Subcutaneous abdominal adipose tissue (tissue), 5 donors: ENCODE measurements around the gene SCARF2.
A peak's percentile ranks its signal among the peaks of the same experiment; 100 is the strongest.

ENCODE experiments used
- H3K27ac ChIP-seq: one replicate; pipeline ENCODE4 v1.7.0; 2013; ENCODE audit warnings: low read depth, mild to moderate bottlenecking, inconsistent platforms, low read length, moderate library complexity
- H3K27me3 ChIP-seq, 5 donors: one replicate each; pipeline ENCODE4 v1.7.0; 2013; ENCODE audit warnings: low read length in 5 of 5, inconsistent platforms in 1 of 5; ENCODE audit not compliant: control insufficient read depth in 5 of 5, insufficient read depth in 4 of 5
- H3K36me3 ChIP-seq, 5 donors: one replicate each; pipeline ENCODE4 v1.7.0; 2013; ENCODE audit warnings: low read length in 5 of 5; ENCODE audit not compliant: control insufficient read depth in 5 of 5, insufficient read depth in 5 of 5
- H3K4me1 ChIP-seq, 5 donors: one replicate each; pipeline ENCODE4 v1.7.0; 2013; ENCODE audit warnings: low read length in 5 of 5, mild to moderate bottlenecking in 3 of 5, moderate library complexity in 1 of 5; ENCODE audit not compliant: control insufficient read depth in 5 of 5, insufficient read depth in 5 of 5
- H3K4me3 ChIP-seq, 5 donors: one replicate each; pipeline ENCODE4 v1.7.0; 2013; ENCODE audit warnings: low read length in 5 of 5, low read depth in 1 of 5
- H3K9ac ChIP-seq, 5 donors: one replicate each; pipeline ENCODE4 v1.7.0; 2013; ENCODE audit warnings: low read length in 5 of 5, mild to moderate bottlenecking in 4 of 5, moderate library complexity in 3 of 5
- H3K9me3 ChIP-seq, 5 donors: one replicate each; pipeline ENCODE4 v1.7.0; 2013; ENCODE audit warnings: low read length in 5 of 5; ENCODE audit not compliant: control insufficient read depth in 5 of 5
- donor health status: healthy.
- donor health status: healthy.
- donor health status: healthy.
- donor health status: healthy.
- donor health status: healthy.

The SCARF2 gene

GRCh38 chr22:20429254-20430100 lies 8.1 kb downstream of the SCARF2 start:
- Histone ChIP-seq H3K9me3 (no peaks in the 10 kb centered on the region), H3K9ac (no peak overlapping the region), H3K27me3 (peaks cover 0 to 8% (median 0%) of the 10 kb centered on the region in 5 donors), H3K27ac (no peak overlapping the region), H3K4me1 (peaks cover 0 to 26% (median 12%) of the 10 kb centered on the region in 5 donors), H3K36me3 (peaks cover 0 to 30% (median 24%) of the 10 kb centered on the region in 5 donors), H3K4me3 (peak overlapping the region in 4 of 5 donors; percentile 11 to 57 (median 43))

DNA sequence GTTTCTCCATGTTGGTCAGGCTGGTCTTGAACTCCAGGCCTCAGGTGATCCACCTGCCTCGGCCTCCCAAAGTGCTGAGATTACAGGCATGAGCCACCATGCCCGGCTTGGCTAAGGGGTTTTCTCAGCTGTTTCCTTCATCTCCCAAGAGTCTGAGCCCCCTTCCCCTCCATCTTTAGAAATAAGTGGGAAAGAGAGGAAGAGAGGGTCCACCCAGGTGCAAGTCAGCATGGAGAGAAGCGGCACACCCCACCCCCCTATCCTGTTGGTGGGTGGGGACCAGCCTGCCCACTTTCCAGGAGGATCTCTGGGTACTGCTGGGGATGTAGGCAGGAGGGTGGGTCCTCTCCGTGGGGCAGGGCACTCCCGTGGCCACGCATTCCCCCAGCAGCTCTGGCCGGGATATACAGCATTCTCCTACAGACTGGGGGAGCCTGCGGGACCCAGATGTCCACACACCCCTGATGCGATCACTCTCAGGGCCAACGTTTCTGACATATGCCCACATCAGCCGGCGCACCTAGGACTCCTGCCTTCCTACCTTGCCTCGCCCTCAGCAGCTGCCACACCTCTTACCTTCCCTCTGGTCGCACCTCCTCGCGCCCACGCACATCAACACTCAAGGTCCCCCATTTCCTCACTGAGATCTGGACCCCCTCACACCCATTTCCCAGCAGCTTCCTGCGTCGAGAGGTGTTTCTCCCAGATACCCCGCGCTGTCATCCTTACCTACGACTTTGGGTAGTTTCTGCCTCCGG lies 8.9 kb downstream of the SCARF2 start:
- peaks cover 0 to 27% (median 13%) of the 10 kb centered on the region in 5 donors for H3K4me1 ChIP-seq
- peak overlapping the region in 2 of 5 donors; percentile 11 to 14 for H3K4me3 ChIP-seq
- peaks cover 0 to 30% (median 24%) of the 10 kb centered on the region in 5 donors for H3K36me3 ChIP-seq

DNA sequence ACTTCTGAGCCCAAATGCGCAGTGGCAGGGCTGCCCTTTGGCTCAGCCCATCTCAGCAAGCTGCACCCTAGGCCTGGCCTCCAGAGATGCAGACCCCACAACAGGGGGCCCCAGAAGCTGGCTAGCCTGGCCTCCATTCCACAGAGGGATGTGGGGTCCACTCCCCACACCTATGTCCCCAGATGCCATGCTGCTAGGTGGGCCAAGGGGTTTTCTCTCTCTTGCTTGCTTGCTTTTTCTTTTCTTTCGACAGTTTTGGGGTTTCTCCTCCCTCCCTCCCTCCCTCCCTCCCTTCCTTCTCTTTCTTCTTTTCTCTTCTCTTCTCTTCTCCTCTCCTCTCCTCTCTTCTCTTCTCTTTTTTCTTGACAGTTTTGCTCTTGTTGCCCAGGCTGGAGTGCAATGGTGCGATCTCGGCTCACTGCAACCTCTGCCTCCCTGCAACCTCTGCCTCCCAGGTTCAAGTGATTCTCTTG lies 9.6 kb downstream of the SCARF2 start:
- Histone ChIP-seq H3K27me3 (peaks cover 0 to 8% (median 0%) of the 10 kb centered on the region in 5 donors), H3K27ac (no peak overlapping the region), H3K9ac (no peak overlapping the region), H3K4me3 (no peak overlapping the region), H3K36me3 (peaks cover 0 to 30% (median 24%) of the 10 kb centered on the region in 5 donors), H3K4me1 (peaks cover 0 to 34% (median 20%) of the 10 kb centered on the region in 5 donors), H3K9me3 (no peaks in the 10 kb centered on the region)

More for the DNA sequence above, 8.9 kb downstream of the SCARF2 start:
- Histone ChIP-seq H3K27me3 (peaks cover 0 to 8% (median 0%) of the 10 kb centered on the region in 5 donors), H3K9ac (no peak overlapping the region), H3K9me3 (no peaks in the 10 kb centered on the region), H3K27ac (no peak overlapping the region)

DNA sequence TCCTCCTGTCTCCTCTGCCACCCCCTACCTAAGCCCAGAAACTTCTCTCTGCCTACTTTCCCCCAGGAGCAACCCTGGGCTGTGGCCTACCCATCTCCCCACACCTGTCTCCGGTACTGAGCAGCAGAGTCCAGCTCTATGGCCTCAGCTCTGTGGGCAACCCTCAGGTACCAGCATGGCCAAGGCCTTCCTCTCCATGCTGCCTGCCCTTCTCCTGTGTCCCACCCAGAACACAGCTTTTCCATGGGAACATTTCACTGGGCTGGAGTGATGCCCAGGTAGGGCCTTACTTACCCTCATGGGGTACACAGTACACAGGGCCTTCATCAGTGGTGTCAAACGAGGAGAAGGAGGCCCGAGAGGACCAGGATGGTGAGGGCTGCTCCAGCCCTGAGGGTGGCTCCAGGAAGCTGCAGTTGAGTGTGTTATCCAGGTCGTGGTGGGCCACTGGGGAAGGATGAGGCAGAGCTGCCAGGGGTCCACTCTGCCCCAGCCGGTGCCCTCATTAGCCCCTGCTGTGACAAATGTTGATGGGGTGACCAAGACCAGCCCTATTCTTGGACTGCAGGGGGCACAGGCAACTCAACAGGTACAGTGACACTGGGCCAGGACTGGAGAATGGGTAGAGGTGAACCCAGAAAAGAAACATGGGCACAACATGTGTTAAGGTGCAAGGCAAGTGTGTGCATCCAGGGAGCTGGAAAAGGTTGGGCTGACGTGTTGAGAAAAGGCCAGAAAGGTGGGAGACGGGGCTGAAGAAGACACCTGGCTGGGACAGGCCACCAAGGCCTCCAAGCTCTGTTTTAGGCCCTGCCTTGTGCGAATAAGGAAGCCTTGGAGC lies 10.3 kb downstream of the SCARF2 start:
- Histone ChIP-seq H3K9ac (no peak overlapping the region), H3K36me3 (peaks cover 0 to 30% (median 24%) of the 10 kb centered on the region in 5 donors), H3K27ac (no peak overlapping the region), H3K4me3 (no peak overlapping the region), H3K27me3 (peaks cover 0 to 8% (median 0%) of the 10 kb centered on the region in 5 donors), H3K4me1 (peaks cover 0 to 39% (median 26%) of the 10 kb centered on the region in 5 donors), H3K9me3 (no peaks in the 10 kb centered on the region)

DNA sequence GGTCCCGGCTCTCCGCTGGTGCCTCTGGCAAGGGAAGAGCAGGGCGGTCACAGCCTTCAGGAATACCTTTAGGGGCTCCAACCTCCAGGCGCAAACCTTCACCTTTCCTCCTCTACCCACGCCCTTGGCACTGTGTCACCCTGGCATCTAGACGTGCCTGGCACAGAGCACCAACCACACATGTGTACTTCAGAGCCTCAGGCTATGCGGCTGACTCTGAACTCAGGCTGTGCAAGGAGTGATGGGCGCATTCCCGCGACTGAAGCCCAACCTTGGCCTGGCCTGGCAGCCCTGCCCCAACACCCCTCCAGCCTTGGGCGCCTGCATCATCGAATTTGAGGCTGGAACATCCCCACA lies 11.4 kb downstream of the SCARF2 start:
- no peak overlapping the region for H3K4me3 ChIP-seq
- no peak overlapping the region for H3K27ac ChIP-seq
- peaks cover 0 to 3% (median 0%) of the 10 kb centered on the region in 5 donors for H3K27me3 ChIP-seq
- H3K36me3 ChIP-seq = peaks cover 0 to 30% (median 24%) of the 10 kb centered on the region in 5 donors
- H3K4me1 ChIP-seq = peaks cover 0 to 37% (median 28%) of the 10 kb centered on the region in 5 donors
- no peaks in the 10 kb centered on the region for H3K9me3 ChIP-seq
- H3K9ac ChIP-seq = no peak overlapping the region

DNA sequence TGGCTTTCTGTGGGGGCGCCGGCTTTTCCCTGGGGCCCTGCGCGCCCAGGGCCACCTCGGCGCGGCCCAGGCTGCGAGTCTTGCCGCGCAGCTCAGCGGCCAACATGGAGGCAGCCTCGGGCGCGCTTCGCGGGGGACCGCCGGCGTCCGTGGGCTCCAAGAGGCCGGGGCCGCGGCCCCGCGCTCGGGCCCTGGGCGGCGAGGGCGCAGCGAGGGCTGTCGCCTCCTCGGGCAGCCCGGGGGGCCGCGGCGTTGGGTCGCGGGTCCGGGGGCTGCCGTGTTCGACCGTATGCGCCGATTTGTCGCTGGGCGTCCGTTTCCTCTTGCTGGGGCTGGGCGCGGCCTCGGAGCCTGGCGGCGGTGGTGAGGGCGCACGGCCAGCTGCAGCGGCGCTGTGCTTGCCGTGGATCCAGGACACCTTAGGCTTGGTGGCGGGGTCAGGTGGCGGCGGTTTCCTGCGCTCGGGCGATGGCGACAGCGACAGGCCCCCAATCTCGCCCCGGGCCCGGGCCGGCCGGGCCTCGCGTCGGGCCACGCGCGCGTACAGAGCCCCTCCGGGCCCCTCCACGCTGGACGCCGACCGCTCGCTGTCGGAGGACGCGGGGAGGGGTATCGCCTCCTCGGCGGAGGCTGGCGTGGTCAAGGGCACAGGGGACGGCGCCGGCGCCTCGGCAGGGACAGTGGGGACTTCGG lies 11.9 kb downstream of the SCARF2 start:
- Histone ChIP-seq H3K27me3 (peaks cover 0 to 3% (median 0%) of the 10 kb centered on the region in 5 donors), H3K27ac (no peak overlapping the region), H3K4me3 (peak overlapping the region in 1 of 5 donors; percentile 8), H3K9me3 (no peaks in the 10 kb centered on the region), H3K36me3 (peaks cover 0 to 30% (median 24%) of the 10 kb centered on the region in 5 donors), H3K4me1 (peaks cover 0 to 32% (median 24%) of the 10 kb centered on the region in 5 donors), H3K9ac (no peak overlapping the region)

- H3K4me1 ChIP-seq = peaks cover 0 to 26% (median 18%) of the 10 kb centered on the region in 5 donors
- peak overlapping the region in 1 of 5 donors; percentile 8 for H3K4me3 ChIP-seq
- peaks cover 0 to 24% (median 21%) of the 10 kb centered on the region in 5 donors for H3K36me3 ChIP-seq
- H3K27ac ChIP-seq = no peak overlapping the region
- peaks cover 0 to 2% (median 0%) of the 10 kb centered on the region in 5 donors for H3K27me3 ChIP-seq
- no peak overlapping the region for H3K9ac ChIP-seq
- no peaks in the 10 kb centered on the region for H3K9me3 ChIP-seq
These were observed 12.6 kb downstream of the SCARF2 start for GRCh38 chr22:20424932-20425565.

DNA sequence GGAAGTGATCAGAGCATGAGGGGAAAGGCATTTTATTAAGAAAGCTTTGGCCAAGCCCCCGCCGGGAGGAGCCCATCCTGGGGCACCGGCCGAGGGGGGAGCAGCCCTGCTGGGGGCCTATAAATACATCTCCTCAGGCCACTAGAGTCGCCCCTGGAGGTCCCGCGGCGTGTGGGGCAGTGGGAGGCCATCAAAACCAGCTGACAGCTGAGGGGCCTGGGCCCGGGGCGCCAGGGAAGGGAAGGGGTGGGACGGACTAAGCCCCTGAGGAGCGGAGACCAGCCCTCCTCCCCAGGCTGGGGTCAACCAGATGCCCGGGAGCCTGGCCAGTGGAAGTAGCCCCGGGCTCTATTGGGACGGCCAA lies 13.1 kb downstream of the SCARF2 start:
- Histone ChIP-seq H3K36me3 (peaks cover 0 to 23% (median 19%) of the 10 kb centered on the region in 5 donors), H3K4me3 (no peak overlapping the region), H3K9ac (no peak overlapping the region), H3K4me1 (peaks cover 0 to 24% (median 18%) of the 10 kb centered on the region in 5 donors), H3K9me3 (no peaks in the 10 kb centered on the region), H3K27me3 (no peaks in the 10 kb centered on the region), H3K27ac (no peak overlapping the region)
